Skin epidermis (tissue), 12 donors: ENCODE measurements around the gene MYH15.
A peak's percentile ranks its signal among the peaks of the same experiment; 100 is the strongest.

Experiments used
- H3K27ac ChIP-seq, 21 experiments: fragments of 200-600 bp; sonication (generic) in 11 of 21; one replicate each; pipeline ENCODE4 v1.5.0; 2020; ENCODE audit warnings: mild to moderate bottlenecking in 3 of 21, inconsistent platforms in 2 of 21, moderate library complexity in 2 of 21
- H3K4me3 ChIP-seq, 7 experiments: fragments of 200-600 bp; sonication (generic) in 2 of 7; one replicate each; pipeline ENCODE4 v1.5.0; 2020; ENCODE audit warnings: inconsistent platforms in 2 of 7, mild to moderate bottlenecking in 2 of 7, moderate library complexity in 1 of 7

Gene MYH15

DNA sequence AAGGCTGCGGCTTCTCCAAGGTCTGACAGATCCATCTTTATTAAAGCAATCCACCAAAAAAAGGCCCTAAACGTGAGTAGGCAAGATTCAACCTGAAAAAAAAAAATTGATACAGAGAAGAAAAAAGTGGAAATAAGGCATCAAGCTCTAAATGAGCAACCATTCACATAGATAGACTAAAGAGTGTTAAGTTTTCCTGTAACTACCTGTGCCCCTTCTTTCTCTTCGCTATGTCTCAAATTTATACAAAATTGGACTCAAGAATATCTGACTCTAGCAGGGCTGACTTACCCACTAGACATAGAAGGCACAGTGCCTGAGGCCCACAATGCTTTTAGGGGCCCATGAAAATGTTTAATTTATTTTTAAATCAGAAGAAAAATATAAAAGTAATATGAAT lies at the start of gene MYH15:
Gene MYH15, minus strand, starts transcription at position 101 of the 400 bp plus-strand sequence. Its CDS starts 66 bp downstream, at position 35.
- H3K4me3 ChIP-seq = no peak within 1 kb of the TSS
- H3K27ac ChIP-seq = no peak within 1 kb of the TSS

DNA sequence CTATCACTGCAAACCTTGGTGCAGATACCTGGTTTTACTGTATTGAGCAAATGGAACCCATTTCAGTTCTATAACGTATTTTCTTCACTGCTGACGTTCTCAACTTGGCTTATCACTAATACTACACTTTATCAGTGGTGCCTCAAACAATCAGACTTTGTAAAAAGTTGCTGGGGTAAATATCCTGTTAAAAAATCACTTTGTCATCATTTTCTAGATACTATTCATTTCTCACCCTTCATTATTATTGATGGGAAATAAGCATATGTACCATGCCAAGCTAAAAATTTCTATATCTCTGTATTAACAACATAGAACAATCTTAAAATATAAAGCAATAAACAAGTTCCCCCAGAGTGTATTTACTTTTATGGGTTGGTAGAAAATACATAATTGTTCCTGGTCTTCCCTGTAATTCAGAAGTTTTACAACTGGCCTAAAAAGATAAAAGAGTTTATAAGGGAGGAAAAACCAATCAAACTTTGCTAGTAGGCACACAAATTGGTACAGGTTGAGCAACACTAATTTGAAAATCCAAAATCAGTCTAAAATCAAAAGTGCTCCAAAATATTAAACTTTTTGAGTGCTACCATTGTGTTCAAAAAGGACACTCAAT lies 45.7 kb upstream of the MYH15 start:
- H3K27ac ChIP-seq = no peak overlapping the region
- no peak overlapping the region for H3K4me3 ChIP-seq

DNA sequence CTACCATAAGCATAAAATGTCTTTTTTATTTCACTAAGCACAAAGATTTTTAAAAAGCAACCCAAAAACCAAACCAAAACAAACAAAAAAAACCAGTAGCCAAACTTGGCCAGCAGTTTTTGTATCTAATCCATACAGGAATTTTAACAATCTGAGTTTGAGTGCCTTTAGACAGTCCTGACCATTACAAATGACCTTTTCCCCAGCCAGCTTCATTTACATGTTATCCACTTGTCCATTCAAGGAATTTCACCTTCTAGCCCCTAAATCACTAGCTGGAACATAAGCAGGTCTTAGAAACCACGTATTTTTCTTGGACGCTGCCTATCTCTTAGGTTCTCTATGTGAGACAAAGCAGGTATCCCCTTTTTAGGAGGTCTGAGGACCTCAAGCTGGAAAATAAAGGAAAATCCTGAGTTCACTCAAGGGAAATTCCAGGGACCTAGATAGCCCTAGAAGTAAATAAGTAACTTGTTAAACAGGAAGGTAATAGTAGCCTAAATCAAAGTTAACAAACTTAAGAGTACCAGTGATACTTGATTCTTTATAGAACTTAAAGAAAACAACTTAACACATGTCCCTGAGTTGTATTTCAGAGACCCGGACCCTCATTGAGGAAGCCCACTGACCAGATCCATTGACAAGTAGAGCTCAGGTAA lies 44.6 kb upstream of the MYH15 start:
- Histone ChIP-seq H3K4me3 (no peak overlapping the region), H3K27ac (no peak overlapping the region)

DNA sequence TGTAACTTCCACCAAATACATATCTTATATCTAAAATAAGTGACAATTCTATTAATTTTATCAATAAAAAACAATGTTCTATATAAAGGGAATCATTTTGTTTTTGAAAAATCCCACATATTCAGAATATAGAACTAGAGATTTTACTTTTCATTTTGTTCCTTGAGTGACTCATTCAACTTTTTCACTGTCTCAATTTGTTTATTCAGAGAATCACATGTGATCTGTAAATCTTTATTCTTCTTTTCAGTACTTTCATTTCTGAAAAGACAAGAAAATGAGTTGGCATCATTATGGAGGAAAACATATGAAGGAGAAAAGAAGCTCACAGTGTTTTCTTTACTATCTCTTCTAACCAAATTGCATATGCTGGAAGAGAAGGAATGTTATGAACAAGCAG lies 43.8 kb upstream of the MYH15 start:
- no peak overlapping the region for H3K27ac ChIP-seq
- H3K4me3 ChIP-seq = no peak overlapping the region

DNA sequence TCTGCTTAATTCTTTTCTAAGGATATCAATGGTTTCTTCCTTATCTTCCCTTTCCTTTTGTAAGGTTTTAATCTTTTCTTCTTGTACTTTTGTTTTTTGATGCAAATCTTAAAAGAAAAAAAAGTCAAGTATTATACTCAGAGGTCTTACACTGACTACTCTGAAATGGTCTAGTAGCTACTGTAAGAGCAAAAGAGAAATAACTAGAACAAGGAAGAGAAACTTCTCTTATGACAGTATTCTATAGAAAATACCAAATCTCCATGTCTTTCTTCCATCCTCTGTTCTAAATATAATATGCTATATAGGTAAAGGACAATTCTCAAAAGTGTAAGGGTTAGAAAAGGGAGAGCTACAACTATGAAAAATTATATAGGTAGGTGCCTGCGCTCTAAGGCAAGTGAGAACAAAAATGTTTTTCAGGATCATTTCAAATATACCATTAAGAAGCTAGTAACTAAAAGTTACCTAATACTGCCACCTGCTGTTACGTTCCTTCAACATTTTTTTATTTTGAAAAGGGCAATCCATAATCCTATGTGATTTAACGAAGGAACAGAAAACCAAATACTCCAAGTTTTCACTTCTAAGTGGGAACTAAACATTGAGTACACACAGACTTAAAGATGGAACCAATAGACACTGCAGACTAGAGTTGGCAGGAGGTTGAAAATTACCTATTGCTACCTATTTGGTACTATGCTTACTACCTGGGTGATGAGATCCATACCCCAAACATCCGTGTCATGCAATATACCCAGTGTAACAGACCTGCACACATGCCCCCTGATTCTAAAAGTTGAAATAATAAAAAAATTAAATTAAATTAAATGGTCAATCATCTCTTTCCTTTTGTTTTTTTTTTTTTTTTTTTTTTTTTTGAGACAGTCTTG lies 42.1 kb upstream of the MYH15 start:
- H3K27ac ChIP-seq = no peak overlapping the region
- no peak overlapping the region for H3K4me3 ChIP-seq

DNA sequence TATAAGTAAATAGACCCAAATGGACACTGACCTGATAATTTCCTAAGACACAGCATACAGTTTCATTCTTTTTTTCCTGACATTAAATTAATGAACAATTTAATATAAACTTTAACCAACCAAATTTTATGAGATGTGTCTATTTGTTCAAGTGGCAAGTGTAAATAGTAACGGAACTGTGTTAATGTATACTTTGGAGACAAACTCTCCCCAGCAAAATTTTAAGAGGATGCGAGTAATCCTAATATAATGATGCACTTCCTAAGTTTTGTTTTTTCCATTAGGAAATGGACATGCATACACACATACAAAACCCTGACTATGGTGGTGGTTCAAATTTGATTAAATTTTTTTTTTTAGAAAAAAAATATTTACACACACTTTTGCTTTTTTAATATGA lies 38.5 kb upstream of the MYH15 start:
- Histone ChIP-seq H3K4me3 (no peak overlapping the region), H3K27ac (no peak overlapping the region)

DNA sequence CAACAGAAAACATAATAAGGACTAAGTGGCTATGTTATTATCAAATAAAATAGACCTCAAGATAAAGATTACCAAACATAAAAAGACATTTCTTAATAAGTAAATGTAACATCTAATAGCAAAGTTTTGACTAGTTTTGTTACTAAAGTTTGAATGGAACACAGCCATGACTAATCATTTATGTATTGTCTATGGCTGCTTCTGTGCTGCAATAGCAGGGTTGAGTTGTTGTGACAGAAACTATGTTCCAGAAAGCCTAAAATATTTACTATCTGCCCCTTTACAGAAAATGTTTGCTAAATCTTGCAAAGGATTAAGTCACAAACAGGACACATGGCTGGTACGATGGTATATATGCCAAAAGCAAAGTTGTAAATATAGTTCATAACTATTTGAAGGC lies 37.9 kb upstream of the MYH15 start:
- no peak overlapping the region for H3K4me3 ChIP-seq

DNA sequence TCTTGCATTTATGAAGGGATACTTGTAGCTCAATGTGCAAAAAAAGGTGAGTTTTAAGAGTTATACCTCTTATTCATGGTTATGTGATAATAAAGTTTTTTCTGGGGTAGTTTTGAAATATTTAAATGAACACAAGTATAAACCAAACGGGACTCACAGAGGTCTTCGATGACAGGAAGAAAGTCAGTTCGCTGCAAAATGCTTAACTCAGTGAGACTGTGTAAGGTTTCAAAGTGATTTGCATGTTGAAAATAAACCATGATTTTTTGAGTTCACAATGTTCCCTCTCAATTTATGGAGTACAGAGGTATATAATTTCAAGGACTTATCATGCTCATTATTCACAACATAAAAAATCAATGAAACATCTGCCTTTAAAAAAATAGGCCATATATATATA lies 36.3 kb upstream of the MYH15 start:
- Histone ChIP-seq H3K4me3 (no peak overlapping the region), H3K27ac (peak overlapping the region in 2 of 21 experiments; percentile 8 to 11)

More for the DNA sequence above, 37.9 kb upstream of the MYH15 start:
- no peak overlapping the region for H3K27ac ChIP-seq

DNA sequence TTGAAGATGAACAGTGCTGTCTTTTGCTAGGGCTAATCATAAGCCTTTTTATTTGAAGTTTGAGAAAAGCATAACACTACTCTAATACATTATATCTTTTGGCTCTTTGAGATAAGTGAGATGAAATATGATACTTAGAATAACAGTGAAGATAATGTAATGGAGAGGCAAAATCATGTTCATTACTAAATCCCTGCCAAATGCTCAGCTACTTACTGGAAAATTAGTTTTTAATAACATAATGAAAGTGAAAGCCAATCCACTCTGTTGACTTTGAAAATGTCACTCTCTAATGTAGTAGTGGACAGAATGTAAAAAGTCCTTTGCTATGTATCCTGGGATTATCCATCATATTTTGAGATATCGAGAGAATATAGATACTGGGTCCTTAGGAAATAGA lies 35.9 kb upstream of the MYH15 start:
- Histone ChIP-seq H3K4me3 (no peak overlapping the region), H3K27ac (peak overlapping the region in 3 of 21 experiments; percentile 8 to 28 (median 11))

DNA sequence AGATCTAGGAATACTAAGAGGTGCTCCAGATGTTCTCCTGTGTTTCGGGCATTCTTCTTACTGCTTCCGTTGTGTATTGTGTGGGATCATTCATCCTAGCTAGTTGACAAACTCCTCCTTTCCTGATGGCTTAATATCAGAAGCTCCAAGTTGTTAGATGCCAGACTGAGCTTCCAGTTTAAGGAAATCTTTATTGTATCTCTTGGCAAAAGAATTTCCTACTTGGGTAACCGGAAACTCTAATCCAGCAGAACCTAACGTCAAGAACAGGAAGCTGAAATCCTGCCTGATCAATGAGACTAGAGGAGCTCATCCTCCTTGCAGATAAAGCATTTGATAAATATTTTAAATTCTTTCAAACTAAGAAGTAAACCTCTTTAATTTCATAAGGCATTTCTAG lies 27.7 kb upstream of the MYH15 start:
- H3K4me3 ChIP-seq = no peak overlapping the region
- no peak overlapping the region for H3K27ac ChIP-seq

DNA sequence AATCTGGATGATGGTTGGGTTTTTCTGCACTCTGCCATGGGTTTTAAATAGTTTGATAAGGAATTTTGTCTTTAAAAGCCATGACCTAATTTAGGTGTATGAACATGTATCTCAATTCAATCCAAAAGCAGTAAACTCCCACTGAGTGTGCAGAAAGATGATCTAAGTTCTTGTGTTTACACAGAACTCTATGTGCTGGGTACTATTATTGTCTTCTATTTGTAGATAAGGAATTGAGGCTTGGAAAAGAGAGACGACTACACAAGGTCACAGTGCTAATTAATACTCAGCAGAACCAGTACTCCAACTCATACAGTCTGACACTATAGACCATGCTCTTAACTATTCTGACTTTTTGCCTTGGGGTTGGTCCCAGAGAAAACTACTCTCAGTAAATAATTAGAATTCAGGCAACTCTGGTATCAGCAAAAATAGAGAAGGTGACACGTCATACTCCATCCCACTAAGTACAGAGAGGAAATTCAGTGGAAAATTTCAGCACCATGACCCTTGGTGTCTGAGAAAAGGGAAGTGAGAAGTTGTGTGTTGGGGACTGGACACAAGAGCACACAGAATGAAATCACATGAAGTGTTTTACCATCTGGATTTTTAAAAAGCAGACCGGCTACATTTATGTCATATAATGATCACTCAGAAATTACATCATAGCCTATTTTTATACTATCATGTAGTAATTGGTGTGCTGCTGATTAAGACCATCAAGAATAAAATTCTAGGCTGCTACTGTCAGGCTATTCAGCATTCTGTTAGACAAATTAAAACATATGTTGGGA lies 18.3 kb upstream of the MYH15 start:
- H3K4me3 ChIP-seq = no peak overlapping the region

DNA sequence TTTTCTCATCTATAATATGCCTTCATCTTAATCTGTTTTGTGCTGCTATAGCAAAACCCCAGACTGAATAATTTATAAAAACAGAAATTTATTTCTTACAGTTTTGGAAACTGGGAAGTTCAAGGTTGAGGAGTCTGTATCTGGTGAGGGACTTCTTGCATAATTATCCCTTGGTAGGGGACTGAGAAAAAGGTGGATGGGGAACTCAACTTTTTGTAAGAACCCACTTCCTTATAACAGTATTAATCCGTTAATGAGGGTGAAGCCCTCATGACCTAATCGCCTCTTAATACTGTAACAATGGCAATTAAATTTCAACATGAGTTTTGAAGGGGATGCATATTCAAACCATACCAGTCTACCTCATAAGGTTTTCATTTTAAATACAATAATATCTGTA lies 17.4 kb upstream of the MYH15 start:
- no peak overlapping the region for H3K27ac ChIP-seq

More for the DNA sequence above, 18.3 kb upstream of the MYH15 start:
- no peak overlapping the region for H3K27ac ChIP-seq

DNA sequence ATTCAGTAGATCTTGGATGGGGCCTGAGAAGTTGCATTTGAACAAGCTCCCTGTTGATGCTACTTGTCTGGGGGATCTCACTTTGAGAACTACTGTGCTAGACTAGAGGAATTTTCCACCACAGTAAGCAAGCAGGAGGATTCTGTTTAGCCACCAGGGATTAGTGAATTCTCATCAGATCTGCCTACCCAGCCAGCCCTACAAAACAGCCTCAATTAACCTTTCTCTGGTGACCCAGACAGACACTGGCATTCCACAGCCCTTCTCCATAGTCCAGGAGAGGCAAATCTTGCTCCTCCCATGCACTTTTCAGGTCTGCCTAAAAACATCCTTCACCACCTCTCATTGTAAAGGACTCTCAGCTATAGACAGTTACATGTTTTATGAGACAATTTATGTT lies 16.7 kb upstream of the MYH15 start:
- Histone ChIP-seq H3K4me3 (no peak overlapping the region), H3K27ac (no peak overlapping the region)

More for the DNA sequence above, 17.4 kb upstream of the MYH15 start:
- H3K4me3 ChIP-seq = no peak overlapping the region

DNA sequence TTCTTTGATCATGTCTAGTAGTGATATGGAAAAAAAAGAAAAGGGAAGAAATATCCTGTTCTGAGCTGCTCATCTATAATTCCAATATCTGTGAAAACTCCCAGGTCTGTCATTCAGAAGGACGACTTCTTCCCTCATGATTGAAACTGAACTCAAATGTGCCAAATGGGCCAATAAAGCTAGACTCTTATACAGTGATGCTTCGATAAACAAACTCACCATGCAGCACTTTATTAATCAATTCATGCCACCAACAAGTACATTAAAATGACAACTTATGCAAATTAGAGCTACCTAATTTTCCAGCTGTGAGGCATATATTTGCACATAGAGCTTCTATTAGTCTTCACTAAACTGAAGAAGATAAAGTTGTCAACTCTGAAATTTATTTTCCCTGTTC lies 15.6 kb upstream of the MYH15 start:
- Histone ChIP-seq H3K27ac (no peak overlapping the region), H3K4me3 (no peak overlapping the region)

DNA sequence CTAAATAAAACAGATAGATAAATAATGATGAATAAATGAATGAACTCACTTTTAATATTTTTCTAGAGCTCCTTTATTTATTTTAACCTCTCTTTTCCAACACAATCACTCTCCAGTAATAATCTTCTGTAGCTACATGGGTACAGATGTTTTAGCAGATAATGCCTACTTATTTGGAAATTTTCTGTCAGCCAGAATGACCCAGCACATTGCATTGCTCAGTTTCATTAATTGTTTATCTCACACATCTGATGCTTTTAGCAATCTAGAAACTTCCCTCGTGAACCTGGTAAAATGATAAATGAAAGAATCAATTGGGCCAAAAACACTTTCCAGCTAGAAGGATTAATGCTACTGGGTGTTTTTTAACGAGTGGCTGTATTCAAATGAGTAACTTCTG lies 14.9 kb upstream of the MYH15 start:
- H3K4me3 ChIP-seq = no peak overlapping the region

DNA sequence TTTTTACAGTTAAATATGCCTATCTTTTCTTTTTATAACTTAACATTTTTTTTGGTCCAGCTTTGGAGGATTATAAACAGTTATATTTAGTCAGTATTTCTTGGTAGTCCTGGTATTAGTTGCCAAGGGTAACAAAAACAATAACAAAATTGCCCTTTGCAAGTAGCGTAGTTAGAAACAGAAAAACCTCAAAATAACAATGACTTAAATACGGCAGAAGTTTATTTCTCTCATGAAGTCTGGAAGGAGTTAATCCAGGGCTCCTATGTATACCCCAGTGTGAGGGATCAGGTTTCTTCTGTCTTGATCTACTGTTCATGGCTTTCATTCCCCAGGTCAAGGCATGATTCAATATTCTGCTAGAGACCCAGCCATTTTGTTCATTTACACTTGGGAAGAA lies 14.1 kb upstream of the MYH15 start:
- Histone ChIP-seq H3K4me3 (no peak overlapping the region), H3K27ac (no peak overlapping the region)

More for the DNA sequence above, 14.9 kb upstream of the MYH15 start:
- no peak overlapping the region for H3K27ac ChIP-seq

DNA sequence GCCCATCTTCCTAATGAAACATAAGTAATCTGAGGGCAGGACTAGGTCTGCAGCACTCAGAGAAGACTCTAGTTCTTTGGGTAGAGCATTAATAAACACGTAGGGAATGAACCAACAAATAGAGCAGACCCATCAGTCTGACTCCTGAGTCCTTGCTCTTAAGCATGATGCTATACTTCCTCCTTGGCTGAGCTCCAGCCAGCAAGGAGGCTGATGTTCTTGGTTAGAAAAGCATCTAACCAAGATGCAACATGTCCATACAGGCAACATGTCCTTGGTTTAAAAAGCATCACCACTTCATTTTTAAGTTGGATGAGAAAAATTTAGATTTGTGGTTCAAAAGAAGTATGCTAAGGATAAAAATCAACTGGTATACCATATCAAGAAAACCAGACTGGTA lies 8.5 kb upstream of the MYH15 start:
- H3K4me3 ChIP-seq = no peak overlapping the region
- no peak overlapping the region for H3K27ac ChIP-seq

DNA sequence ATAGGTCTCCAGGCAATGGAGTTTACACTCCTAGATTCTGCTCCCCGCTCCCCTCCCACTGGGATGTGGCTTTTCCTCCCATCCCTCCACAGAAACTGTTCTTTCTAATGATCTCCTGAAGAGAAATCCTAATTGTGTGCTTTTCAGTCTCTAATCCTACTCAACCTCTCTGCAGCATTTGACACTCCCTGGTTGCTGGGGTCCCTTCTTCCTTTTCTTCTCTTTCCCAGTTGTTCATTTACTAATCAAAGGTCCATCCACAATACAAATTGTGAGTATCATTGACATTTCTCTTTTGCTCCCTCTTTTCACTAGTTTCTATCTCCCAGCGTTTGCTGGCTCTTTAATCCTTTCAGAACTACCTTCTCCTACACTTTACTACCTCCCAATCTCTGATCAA lies 6.5 kb upstream of the MYH15 start:
- Histone ChIP-seq H3K4me3 (no peak overlapping the region), H3K27ac (no peak overlapping the region)

DNA sequence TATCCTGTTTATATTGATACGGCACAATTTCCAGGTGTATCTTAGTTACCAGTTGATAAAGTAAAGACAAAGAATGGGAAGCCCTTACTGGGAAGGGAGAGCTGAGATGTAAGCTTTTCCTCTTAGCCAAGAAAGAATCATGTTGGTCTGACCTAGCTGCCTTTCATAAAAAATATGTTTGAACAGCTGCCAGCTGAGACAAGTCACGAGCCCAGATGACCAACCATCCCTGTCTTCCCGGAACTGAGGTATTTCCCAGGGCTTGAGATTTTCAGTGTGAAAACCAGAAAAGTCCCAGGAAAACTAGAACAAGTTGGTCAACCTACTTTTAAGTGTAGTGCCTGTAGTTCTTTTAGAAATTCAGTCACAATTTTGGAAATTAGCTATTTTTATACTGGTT lies 3.6 kb upstream of the MYH15 start:
- Histone ChIP-seq H3K27ac (no peak overlapping the region), H3K4me3 (no peak overlapping the region)

DNA sequence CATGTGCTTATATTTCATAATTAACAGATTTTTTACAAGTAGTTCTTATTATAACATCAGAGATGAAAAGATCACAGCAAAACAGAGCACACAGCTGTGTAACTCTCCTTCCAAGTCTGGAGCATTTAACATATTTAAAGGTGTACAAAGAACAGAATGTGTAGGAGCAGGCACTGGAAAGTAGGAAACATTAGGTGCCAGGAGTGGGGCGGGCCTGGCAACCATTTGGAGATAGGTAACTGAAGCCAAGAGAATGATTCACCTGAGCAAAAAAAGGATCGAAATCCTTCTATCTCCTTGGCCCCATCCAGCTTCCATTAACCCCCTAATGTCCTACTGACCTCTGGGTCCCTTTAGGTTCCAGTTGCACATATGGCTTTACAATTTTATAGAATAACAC lies 2.3 kb upstream of the MYH15 start:
- Histone ChIP-seq H3K27ac (no peak overlapping the region), H3K4me3 (no peak overlapping the region)
